ENCODE measurements around the gene RAB1B.

- TF ChIP-seq GATA2 (IDR thresholded peaks at IDR 0.05; ENCODE audit: low read depth, low read length), result no peak
- no peak for TF ChIP-seq GATA3 (IDR thresholded peaks at IDR 0.05; ENCODE audit: low read depth, low read length)
Measured at GRCh38 chr11:66315498-66315885, 47.1 kb downstream of the RAB1B start.
